Measurements from ENCODE around the gene ATG2A. TPM values are rescaled to one million over a fixed set of nuclear protein-coding genes. Genes with fewer than 3 reads are reported as not detected.

The ATG2A gene
- total and polyA plus RNA-seq, 9 of the 15 experiments (the other 6 are each of a cell fraction or from before 2014, with no cell fraction given): 0.25 to 45.9 (median 5.2) TPM

DNA sequence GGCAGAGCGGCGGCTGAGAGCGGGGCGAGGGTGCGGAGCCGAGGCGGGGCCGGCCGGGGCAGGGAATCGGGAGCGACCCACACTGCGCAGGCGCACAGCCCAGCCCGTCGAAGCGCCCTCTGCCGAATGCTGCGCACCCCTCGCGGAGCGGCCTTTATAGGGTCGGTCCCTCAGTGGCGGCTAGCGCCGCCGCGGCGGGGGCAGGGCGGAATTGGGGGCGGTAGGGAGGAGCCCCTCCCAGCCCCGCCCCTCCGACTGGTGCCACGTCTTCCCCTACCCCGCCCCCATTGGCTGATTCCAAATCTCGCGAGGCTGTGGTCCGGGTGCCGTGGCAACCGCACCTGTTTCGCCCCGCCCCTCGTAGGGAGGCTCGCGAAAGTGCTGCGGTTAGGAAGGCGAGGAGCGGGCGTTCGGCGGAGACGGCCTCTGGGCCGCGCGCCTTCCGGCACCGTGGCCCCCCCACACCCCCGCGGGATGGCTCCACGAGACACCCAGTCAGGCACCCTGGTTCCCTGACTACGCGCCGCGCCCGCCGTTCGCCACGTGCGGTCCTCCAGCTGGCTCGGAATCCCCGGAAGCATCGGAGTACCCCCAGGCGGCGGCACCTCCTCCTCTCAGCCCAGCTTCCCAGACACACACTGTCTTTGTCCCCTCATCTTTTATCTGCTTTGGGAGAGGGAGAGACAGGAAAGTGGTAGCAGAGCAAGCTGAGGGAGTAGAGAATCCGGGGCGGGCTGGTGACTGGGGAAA lies 38.3 kb downstream of the ATG2A start, which contains the start of gene EHD1 (continued):
- TF ChIP-seq, protein P1, sequence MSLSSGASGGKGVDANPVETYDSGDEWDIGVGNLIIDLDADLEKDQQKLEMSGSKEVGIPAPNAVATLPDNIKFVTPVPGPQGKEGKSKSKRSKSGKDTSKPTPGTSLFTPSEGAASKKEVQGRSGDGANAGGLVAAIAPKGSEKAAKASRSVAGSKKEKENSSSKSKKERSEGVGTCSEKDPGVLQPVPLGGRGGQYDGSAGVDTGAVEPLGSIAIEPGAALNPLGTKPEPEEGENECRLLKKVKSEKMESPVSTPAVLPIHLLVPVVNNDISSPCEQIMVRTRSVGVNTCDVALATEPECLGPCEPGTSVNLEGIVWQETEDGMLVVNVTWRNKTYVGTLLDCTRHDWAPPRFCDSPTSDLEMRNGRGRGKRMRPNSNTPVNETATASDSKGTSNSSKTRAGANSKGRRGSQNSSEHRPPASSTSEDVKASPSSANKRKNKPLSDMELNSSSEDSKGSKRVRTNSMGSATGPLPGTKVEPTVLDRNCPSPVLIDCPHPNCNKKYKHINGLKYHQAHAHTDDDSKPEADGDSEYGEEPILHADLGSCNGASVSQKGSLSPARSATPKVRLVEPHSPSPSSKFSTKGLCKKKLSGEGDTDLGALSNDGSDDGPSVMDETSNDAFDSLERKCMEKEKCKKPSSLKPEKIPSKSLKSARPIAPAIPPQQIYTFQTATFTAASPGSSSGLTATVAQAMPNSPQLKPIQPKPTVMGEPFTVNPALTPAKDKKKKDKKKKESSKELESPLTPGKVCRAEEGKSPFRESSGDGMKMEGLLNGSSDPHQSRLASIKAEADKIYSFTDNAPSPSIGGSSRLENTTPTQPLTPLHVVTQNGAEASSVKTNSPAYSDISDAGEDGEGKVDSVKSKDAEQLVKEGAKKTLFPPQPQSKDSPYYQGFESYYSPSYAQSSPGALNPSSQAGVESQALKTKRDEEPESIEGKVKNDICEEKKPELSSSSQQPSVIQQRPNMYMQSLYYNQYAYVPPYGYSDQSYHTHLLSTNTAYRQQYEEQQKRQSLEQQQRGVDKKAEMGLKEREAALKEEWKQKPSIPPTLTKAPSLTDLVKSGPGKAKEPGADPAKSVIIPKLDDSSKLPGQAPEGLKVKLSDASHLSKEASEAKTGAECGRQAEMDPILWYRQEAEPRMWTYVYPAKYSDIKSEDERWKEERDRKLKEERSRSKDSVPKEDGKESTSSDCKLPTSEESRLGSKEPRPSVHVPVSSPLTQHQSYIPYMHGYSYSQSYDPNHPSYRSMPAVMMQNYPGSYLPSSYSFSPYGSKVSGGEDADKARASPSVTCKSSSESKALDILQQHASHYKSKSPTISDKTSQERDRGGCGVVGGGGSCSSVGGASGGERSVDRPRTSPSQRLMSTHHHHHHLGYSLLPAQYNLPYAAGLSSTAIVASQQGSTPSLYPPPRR (CRISPR knock-in tag; IDR thresholded peaks at IDR 0.05; ENCODE audit: borderline replicate concordance): peak; percentile 73; the same call in 1 of the 2 replicates
- TF ChIP-seq MAFG (tag; conservative IDR thresholded peaks at IDR 0.05) (no peak), PHB2 (IDR thresholded peaks at IDR 0.05; ENCODE audit: low read depth) (no peak), GATAD2A (IDR thresholded peaks at IDR 0.05) (no peak), RBFOX2 (IDR thresholded peaks at IDR 0.05; ENCODE audit: low read depth, low read length) (peak; percentile 96), NEUROD1 (IDR thresholded peaks at IDR 0.05; ENCODE audit: borderline replicate concordance, low read depth, low read length, partially characterized antibody) (peak; percentile 96), CBFB (CRISPR knock-in tag; IDR thresholded peaks at IDR 0.05) (peak; percentile 86), ZNF354B (CRISPR knock-in tag; IDR thresholded peaks at IDR 0.05) (no peak), SRSF3 (IDR thresholded peaks at IDR 0.05; ENCODE audit: insufficient read depth, low read length) (no peak), POLR2G (IDR thresholded peaks at IDR 0.05; ENCODE audit: low read depth, low read length) (peak; percentile 99), POLR3G (IDR thresholded peaks at IDR 0.05; ENCODE audit: extremely low read depth, insufficient read length, insufficient replicate concordance) (no peak), RUNX1 (IDR thresholded peaks at IDR 0.05; ENCODE audit: low read depth) (no peak), ZFP36 (IDR thresholded peaks at IDR 0.05; ENCODE audit: low read depth, low read length, partially characterized antibody) (no peak), CBX3 (IDR thresholded peaks at IDR 0.05; ENCODE audit: borderline replicate concordance in 1 of 2, low read length in 2 of 2) (peak in 1 of 2 experiments; percentile 40; a peak in 1 of 3 replicates), POLR2B (IDR thresholded peaks at IDR 0.05; ENCODE audit: low read depth, partially characterized antibody) (peak; percentile 74), GATAD2B (IDR thresholded peaks at IDR 0.05; ENCODE audit: borderline replicate concordance) (no peak), PCBP1 (IDR thresholded peaks at IDR 0.05; ENCODE audit: low read depth, low read length, poor library complexity, severe bottlenecking) (no peak), KHSRP (IDR thresholded peaks at IDR 0.05) (no peak), PPARD (CRISPR knock-in tag; IDR thresholded peaks at IDR 0.05) (no peak), ZNF263 (CRISPR knock-in tag; IDR thresholded peaks at IDR 0.05; ENCODE audit: borderline replicate concordance) (peak; percentile 90), HDAC6 (IDR thresholded peaks at IDR 0.05; ENCODE audit: low read depth, low read length) (no peak), ZNF384 (IDR thresholded peaks at IDR 0.05; ENCODE audit: low read depth, low read length) (no peak)
- TF ChIP-seq, protein P2, sequence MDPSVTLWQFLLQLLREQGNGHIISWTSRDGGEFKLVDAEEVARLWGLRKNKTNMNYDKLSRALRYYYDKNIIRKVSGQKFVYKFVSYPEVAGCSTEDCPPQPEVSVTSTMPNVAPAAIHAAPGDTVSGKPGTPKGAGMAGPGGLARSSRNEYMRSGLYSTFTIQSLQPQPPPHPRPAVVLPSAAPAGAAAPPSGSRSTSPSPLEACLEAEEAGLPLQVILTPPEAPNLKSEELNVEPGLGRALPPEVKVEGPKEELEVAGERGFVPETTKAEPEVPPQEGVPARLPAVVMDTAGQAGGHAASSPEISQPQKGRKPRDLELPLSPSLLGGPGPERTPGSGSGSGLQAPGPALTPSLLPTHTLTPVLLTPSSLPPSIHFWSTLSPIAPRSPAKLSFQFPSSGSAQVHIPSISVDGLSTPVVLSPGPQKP (CRISPR knock-in tag; IDR thresholded peaks at IDR 0.05): no peak
- TF ChIP-seq, protein P3, sequence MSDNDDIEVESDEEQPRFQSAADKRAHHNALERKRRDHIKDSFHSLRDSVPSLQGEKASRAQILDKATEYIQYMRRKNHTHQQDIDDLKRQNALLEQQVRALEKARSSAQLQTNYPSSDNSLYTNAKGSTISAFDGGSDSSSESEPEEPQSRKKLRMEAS (CRISPR knock-in tag; IDR thresholded peaks at IDR 0.05): peak; percentile 91

Data from K562 (cell line).